ENCODE data around the gene GOLGA1. TPM values are rescaled to one million over a fixed set of nuclear protein-coding genes. Genes with fewer than 3 reads are reported as not detected.
A peak's percentile ranks its signal among the peaks of the same experiment; 100 is the strongest.

GOLGA1 gene
- total RNA-seq, 1 experiment from 2014 or later: 12.2 TPM

DNA sequence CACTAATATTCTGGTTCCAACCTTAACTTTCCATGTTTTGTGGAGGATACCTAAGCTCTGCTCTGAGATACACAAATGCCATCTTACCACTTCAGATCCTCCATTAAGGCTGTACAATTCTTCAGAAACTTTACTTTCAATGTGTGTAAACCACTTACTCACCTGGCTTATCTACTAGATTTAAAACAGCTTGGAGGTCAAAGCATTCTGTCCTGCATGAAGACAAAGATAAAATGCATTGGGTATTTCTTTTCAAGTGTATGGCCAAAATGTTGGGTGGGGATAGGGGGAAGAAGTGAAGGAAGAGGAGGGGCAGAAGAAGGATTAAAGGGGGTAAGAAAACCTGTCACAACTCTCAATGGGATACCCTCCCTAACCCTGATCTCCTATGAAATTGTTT is 939 bp downstream of the GOLGA1 start:
- DNase-seq (ENCODE audit: low read depth): no peak

DNA sequence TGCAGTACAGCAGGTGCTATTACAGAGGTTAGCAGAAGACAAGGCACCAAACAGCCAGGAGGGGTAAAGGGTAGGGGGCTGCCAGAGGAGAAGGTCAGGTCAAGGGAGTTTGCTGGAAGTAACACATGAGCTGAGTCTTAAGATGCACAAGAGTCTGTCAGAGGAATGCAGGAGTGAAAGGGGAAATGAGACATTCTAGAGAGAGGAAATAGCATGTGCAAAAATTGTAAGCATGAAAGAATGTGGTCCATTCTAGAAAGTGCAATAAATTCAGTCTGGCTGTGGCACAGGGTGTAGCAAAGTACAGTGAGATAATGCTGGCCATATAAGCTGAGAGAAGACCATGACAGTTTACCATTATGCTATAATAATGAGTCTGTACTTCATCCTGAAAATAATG is 6.6 kb downstream of the GOLGA1 start:
- DNase-seq (ENCODE audit: low read depth): no peak

DNA sequence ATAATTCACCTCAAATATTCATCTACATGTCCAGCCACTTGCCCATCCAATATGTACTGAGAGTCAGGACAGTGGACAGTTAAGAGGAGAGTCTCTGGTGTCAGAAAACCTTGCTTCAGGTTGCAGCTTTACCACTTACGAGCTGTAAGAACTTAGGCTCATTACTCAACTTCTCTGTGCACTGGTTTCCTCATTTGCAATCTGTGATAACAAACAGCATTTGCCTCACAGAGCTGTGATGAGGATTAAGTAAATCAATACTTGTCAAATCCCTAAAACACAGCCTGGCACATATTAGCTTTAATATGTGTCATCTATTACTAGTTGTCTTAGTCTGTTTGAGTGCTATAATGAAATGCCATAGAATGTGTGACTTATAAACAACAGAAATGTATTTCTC is 8.6 kb downstream of the GOLGA1 start:
- DNase-seq (ENCODE audit: low read depth): no peak

DNA sequence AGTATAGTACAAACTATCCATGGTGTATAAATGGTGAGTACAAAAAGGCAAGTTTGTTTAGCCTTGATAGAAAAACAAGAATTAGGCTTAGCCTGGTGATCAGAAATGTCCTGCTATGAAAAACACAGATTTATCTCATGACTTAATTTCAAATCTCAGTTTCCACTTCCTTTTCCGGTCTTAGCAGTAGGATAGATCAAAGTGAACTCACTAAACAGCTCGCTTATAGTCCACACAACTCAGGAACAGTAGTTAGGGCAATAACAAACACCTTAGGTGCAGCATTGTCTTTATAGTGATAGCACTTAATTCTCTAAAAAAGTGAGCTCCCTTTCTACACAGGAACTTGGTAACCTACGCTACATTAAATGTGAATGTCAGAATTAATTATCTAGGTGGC is 11.4 kb downstream of the GOLGA1 start:
- no peak for DNase-seq (ENCODE audit: low read depth)

DNA sequence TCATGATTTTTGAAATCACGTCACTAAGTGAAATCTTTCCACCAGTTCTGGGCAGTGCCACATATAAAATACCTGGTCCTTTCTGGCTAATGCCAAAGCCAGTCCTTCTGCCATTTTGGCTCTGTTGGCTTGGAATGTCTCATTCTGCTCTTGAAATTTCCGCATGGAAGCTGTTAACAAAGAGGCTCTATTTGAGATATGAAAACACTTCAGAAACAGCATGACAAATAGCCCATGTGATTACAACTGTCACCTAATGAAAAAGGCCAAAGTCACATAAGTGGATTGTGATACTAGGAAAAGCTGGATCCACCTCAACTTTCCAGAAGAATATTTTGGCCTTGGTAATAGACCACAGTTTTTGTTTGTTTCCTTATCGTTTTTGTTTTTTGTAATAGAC is 12.8 kb downstream of the GOLGA1 start:
- no peak for DNase-seq (ENCODE audit: low read depth)

DNA sequence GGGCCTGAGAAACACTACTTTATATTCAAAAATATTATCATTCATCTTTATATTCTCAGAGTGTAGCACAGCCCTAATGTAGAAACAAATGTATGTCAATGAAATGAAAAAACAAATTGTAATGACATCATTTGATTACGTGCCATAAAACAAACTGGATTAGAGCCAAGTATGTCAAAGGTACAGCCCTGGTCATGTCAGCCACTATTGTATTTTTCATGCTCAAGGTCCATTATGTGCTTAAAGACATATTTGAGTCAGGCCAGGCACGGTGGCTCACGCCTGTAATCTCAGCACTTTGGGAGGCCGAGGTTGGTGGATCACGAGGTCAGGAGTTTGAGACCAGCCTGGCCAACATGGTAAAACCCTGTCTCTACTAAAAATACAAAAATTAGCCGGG is 20.5 kb downstream of the GOLGA1 start:
- DNase-seq (ENCODE audit: low read depth): peak; percentile 5

DNA sequence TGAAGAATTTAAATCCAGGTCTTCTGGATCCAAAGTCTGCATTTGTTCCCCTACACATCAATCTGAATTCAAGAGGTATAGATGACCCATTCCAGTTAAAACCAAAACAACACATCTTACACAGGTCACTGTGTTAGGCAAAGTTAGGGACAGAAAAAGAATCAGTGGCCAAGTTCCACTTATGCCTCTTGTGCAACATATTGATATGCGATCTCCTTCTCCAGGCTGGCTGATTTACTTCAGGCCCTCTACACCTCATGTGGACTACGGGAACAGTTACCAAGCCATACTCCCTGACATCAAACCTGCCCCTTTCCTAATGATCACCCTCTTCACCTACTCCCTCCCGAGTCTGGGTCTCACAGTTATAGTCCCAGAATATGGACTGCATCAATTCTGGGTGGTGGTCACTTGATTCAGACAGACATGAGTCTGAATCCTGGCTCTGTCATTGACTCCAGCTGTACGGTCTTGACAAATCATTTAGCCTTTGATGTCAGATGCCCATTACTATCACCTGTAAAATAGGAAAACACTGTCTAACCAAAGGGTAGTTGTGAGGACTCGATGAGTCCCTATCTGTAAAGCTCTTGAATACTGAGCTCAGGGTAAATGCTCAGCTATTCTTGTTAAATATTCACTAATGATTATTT is 26.0 kb downstream of the GOLGA1 start:
- DNase-seq (ENCODE audit: low read depth): no peak

DNA sequence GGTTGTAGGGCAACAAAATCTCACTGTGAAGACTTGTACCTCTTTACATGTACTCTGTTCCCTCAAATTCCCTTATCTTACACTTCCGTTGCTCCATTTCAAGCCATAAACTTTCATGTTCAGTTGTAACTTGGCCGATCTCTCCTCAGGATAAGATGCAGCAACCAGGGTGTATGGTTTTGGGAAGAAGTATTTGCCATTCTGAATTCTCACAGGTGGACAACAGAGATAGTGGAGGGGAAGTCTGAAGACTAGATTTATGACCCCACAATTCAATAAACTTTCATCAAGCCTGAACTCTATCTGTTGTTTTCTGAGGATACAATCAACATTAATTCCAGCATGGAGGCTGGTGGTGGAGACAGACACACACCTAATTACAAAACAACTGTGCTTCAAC is 27.5 kb downstream of the GOLGA1 start:
- no peak for DNase-seq (ENCODE audit: low read depth)

DNA sequence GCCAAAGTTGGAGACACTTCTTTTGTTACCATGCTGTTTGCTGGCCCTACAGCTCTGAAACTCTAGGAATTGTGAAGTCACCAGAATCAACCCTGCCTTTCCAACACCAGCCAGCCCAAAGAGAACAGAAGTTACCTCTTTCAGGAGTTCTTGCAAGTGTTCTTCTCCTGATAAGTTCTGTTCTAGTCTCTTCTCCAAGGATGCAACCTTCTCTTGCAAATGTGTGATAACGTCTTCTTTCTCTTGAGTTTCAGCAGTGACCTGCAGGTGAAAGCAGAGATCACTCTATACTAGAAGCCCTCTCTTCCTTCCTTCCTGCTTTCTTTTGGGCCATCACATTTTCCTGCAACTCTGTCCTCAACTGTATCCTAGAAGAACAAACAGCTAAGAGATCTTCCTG is 29.1 kb downstream of the GOLGA1 start:
- DNase-seq (ENCODE audit: low read depth): no peak

DNA sequence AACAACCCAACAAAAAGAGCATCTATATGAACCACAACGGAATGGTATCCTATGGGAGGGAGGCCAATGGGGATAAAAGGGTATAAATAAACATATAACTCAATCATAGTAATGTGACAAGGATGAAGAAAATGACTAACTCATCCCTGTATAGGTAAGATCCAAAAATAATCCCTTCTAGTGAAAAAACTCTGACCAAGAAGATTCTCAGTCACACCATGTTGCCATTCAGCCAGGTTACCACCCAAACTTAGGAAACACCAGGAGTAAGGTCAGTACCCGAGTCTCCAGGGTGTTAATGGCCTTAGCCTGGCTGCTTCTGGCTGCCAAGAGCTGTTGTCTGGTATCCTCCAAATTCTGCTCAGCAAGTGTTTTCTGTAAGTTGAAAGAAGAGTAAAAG is 32.8 kb downstream of the GOLGA1 start:
- no peak for DNase-seq (ENCODE audit: low read depth)

DNA sequence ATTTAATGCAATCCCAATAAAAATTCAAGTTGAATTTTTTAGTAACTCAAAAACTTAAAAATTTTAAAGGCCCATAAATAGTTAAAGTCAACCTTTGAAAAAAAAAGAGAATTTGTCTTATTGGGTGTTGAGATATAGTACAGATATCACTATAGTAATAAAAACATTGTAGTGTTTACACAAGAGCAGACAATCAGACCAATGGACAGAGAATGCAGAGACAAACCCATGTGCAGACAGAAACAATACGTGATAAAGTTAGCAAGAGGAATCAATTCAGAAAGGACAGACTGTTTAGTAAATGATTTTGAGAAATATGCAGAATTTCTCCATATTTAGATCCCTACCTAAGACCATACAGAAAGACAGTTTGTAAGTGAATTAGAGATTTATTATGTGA is 33.9 kb downstream of the GOLGA1 start:
- DNase-seq (ENCODE audit: low read depth): no peak

DNA sequence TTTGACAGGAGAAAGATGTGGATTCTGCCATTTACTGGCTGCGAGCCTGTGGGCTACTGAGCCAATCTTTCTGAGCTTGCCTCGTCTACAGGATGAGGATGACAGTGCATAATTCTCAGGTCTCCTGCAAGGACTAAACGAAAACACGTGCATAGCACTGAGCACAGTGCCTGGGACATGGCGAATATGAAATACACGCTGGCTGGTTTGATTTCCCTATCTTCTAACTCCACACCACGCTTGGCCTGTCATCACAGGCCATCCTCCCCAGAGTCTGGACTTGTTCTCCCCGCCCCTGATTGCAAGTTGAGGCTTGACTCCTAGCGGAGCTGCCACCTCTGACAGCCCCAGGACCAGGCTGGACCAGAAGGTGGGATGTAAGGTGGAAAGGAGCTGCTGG is 41.0 kb downstream of the GOLGA1 start:
- no peak for DNase-seq (ENCODE audit: low read depth)

DNA sequence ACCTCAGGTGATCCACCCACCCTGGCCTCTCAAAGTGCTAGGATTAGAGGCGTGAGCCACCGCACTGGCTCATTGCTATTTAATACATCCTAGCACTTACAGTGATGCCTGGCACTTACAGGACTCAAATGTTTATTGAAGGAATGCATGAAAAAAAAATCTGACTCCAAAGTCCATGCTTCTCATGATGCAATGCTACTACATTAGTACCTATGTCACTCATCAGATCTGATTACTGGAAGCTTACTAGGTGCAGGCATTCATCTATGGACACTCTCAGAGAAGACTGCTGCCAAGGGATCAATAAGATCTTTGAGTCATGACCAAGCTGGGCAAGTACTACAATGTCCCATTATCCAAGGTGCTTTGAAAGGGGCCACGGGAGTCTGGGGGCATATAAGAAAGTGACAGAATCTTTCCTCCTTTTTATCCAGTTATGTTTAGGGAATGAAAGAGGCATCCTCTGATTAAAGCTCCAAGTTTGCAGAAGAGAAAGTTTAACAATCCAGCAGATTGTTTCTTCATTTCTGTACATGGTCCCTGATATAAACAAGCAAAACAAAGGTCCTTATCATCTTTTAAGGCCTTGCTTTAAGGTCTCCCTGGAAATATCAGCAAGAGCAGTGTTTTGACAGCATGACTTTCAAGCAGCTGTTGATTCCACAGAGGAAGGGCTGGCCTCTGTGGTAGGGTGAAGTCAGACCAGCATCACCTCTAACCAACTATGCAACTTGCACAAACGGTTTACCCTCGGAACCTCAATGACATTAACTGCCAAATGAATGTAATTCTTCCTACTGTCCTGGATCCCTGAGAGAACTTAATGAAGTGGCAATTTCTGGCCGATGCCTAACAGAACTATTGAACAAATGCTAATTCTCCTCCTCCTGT is 43.1 kb downstream of the GOLGA1 start:
- DNase-seq (ENCODE audit: low read depth): peak; percentile 73

DNA sequence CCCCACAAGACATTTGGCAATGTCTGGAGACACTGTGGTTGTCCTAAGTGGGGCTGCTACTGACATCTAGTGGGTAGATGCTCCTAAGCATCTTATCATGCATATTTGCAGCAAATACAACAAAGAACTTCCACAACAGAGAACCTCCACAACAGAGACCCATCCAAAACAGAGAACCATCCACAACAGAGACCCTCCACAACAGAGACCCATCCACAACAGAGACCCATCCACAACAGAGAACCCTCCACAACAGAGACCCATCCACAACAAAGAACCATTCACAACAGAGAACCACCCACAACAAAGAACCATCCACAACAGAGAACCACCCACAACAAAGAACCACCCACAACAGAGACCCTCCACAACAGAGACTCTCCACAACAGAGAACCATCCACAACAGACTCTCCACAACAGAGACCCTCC is 46.1 kb downstream of the GOLGA1 start:
- DNase-seq (ENCODE audit: low read depth): peak; percentile 44

DNA sequence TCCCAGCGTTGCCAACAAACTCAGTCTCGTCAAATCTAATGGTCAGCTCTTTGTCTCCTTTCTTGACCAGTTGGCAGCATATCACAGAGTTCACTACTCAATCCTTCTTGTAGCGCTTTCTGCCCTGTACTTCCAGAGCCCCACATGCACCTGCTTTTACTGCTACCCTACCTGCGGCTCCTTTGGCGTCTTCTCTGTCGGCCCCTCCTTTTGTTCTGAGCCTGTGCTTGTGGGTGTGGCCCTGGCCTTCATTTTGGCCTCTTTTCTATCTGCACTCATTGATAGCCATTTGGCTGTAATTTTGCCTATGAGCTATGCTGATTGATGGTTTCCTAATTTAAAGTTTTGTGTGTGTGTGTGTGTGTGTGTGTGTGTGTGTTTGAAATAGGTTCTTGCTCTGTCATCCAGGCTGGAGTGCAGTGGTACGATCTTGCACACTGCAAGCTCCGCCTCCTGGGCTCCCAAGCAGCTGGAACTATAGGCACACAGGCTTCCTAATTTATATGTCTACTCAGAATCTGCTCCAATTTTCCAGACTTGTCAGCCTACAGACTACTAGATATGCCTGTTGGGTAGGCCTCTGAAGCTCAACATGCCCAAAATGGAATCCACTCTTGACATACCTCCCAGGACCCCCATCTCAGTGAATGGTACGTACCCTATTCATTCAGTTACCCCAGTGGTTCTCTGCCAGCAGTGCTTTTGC is 46.7 kb downstream of the GOLGA1 start:
- DNase-seq (ENCODE audit: low read depth): no peak

DNA sequence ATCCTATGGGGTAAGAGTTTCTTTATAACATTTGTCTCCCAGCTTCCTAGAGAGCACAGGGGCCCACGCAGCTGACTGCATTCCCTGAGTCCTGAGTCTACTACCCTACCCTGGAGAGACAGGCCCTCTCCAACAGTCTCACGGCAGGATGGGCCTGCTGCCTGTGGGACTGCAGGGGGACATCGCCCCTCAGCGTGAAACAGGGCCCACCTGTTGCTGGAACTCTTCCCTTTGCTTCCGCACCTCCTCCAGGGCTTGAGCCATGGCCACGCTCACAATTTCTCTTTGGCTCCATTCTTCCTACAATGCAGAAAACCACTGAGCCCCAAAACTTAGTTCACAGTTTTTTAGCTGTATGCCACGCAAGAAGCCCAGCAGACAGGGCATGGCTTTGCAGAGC is 50.7 kb downstream of the GOLGA1 start:
- no peak for DNase-seq (ENCODE audit: low read depth)

DNA sequence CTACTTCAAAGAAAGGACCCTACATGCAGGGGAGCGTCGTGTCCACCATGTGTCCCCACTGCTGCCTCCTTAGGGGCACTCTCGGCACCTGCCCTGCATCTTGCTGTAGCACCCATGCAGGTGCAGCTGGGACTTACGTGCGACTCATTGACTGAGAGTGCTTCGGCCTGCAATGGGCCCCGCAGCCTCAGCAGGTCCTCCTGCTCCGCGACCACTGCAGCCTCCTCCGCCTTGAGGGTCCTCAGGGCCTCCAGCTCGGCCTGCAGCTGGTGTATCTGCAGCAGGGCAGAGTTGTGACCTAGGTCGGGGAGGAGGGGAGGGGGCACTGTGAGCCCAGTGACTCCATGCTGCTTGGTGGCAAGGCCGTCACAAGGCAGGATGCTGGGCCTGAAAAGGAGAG is 51.9 kb downstream of the GOLGA1 start:
- no peak for DNase-seq (ENCODE audit: low read depth)

DNA sequence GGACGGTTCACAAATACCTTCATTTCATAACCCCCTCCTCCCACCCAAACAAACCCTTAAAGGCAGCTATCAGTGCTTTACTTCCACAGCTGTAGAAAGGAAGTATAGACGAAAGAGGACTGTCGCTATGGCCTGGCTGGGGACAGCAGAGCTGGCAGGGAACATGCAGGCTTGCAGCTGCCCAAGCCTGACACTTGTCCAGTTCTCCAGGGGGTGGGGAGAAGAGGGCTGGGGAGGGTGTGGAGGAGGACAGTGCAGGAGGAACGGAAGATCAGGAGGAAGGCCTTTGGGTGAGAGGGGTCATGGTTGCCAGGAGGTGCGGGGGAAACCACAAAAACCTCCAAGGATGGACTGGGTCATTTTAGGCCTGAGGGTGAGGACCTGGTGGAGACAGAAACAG is 53.1 kb downstream of the GOLGA1 start:
- no peak for DNase-seq (ENCODE audit: low read depth)

DNA sequence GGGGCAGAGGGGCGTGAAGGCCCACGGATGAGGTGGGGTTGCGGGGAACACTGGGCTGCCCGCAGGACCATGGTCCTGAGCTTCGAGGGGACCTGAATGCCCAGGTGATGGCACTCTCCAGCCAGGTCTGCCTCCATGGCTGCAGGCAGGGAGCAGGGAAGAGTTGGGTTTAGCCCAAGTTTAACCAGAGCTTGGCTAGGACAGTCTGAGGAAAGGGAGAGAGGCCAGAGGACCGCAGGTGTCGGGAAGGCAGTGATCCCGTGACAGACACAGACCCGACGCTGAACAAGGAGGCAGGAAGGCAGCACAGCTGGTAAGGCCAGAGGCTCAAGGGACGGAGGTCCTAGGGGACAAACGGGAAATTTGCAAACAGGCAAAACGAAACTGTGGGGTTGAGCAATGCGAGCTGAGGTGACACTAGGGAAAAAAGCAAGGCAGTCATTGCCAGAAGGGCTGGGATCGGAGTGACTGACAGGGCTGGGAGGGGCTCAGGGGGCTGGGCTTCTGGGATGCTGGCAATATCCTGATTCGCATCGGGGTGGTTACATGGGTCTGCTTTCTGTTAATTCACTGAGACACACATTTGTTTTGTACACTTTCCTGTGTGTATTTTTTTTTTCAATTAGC is 53.9 kb downstream of the GOLGA1 start:
- no peak for DNase-seq (ENCODE audit: low read depth)

DNA sequence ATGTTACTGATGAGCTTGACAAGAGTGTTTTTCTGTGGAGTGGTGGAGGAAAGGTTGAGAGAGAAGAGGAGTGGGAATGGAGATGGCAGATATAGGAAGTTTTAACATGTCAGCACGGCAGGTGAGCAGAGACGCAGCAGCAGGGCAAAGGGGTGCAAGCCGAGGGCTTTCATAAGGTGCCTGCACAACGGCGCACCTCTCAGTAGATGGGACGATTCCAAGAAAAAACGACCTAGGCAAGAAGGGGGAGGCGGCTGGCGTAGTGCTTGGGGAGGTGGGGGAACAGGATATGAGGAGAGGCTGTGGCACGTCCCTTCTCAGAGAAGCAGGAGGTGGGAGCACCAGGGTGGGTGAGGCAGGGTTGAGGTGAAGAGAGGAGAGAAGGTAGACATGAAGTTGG is 54.4 kb downstream of the GOLGA1 start:
- DNase-seq (ENCODE audit: low read depth): no peak

DNA sequence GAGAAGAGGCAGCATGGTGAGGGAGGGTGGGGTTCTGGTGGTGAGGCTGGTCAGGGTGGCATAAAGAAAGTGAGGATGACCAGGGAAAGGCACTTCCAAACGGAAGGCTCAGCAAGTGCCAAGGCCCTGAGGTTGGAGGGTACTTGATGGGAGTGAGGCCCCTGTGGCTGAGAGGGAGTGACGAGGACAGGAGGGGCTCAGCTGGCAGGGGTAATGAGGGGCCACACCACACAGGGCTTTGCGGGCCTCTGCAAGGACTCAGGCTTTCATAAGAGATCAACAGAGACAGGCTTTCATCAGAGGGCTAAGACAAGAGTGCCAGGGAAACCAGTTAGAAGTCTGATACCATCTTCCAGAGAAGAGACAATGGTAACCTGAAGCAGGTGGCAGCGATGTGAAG is 55.3 kb downstream of the GOLGA1 start:
- DNase-seq (ENCODE audit: low read depth): no peak

DNA sequence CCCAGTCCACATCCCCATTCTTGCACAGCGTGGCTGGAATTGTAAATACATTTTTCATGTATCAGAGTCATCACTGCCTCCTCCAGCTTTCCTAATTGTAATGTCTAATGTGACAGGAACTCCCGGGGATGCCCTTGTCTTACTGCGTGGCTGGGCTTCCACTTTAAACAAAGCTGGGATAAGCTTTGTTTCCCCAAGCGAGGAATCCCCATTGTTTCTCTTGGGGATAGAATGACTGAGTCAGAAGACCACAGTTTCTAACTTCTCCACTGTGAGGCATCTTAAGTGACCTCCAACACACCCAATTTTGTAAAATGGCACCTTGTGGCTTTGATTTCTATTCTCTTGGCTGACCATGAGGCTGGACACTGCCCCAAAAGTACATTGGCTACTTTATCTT is 56.5 kb downstream of the GOLGA1 start:
- peak; percentile 55 for DNase-seq (ENCODE audit: low read depth)
